HepG2 (cell line): ENCODE data around the gene CEP131. TPM values are rescaled to one million over a fixed set of nuclear protein-coding genes. Genes with fewer than 3 reads are reported as not detected.

Experiments used
- ATAD3A ChIP-seq: sonication (generic); formaldehyde crosslinking; IDR thresholded peaks from 2 replicates; pipeline ENCODE4 v1.4.0; 2020; ENCODE audit warnings: missing genetic modification reagents
- BRF2 ChIP-seq: sonication (generic); formaldehyde crosslinking; IDR thresholded peaks from 2 replicates; pipeline ENCODE4 v1.8.1; 2022; ENCODE audit warnings: mild to moderate bottlenecking, missing genetic modification reagents
- ETV6 ChIP-seq: sonication (generic); formaldehyde crosslinking; conservative IDR thresholded peaks from 2 replicates; pipeline ENCODE4 v1.4.0; 2020; ENCODE audit warnings: missing genetic modification reagents
- GATAD1 ChIP-seq: IDR thresholded peaks from 2 replicates; pipeline ENCODE4 v1.6.1; 2016; ENCODE audit warnings: missing genetic modification reagents, missing compliant biosample characterization
- GPBP1L1 ChIP-seq: sonication (generic); formaldehyde crosslinking; IDR thresholded peaks from 2 replicates; pipeline ENCODE4 v1.5.0; 2020; ENCODE audit warnings: mild to moderate bottlenecking, missing genetic modification reagents
- GTF3A ChIP-seq: sonication (generic); formaldehyde crosslinking; conservative IDR thresholded peaks from 2 replicates; pipeline ENCODE4 v1.4.0; 2020; ENCODE audit warnings: mild to moderate bottlenecking, missing genetic modification reagents
- HINFP ChIP-seq: sonication (generic); formaldehyde crosslinking; IDR thresholded peaks from 2 replicates; pipeline ENCODE4 v1.4.0; 2020; ENCODE audit warnings: low read depth, mild to moderate bottlenecking, missing genetic modification reagents
- HNRNPUL1 ChIP-seq: fragments of 200-400 bp; formaldehyde crosslinking; IDR thresholded peaks from 2 replicates; pipeline ENCODE4 v1.6.1; 2017; ENCODE audit warnings: low read depth, mild to moderate bottlenecking, low read length, moderate library complexity
- MTF2 ChIP-seq: sonication (generic); formaldehyde crosslinking; IDR thresholded peaks from 2 replicates; pipeline ENCODE4 v1.5.0; 2020; ENCODE audit warnings: missing genetic modification reagents, borderline replicate concordance
- NFRKB ChIP-seq: fragments of 450-650 bp; IDR thresholded peaks from 2 replicates; pipeline ENCODE4 v1.6.1; 2017
- SUZ12 ChIP-seq: fragments of 150-350 bp; IDR thresholded peaks from 2 replicates; pipeline ENCODE4 v1.6.1; 2014; ENCODE audit warnings: low read depth, low read length
- SYNCRIP ChIP-seq: fragments of 200-400 bp; formaldehyde crosslinking; IDR thresholded peaks from 2 replicates; pipeline ENCODE4 v1.6.1; 2018; ENCODE audit warnings: mild to moderate bottlenecking, low read depth, low read length; ENCODE audit not compliant: insufficient read depth
- ZMYM4 ChIP-seq: sonication (generic); formaldehyde crosslinking; IDR thresholded peaks from 2 replicates; pipeline ENCODE4 v1.8.1; 2023; ENCODE audit warnings: mild to moderate bottlenecking, missing genetic modification reagents
- ZNF24 ChIP-seq: fragments of 450-650 bp; IDR thresholded peaks from 2 replicates; pipeline ENCODE4 v1.6.1; 2017; ENCODE audit warnings: antibody characterized with exemption, mild to moderate bottlenecking
- ZNF446 ChIP-seq: sonication (generic); formaldehyde crosslinking; IDR thresholded peaks from 2 replicates; pipeline ENCODE4 v1.5.0; 2020; ENCODE audit warnings: mild to moderate bottlenecking, missing genetic modification reagents
- ZNF556 ChIP-seq: sonication (generic); formaldehyde crosslinking; IDR thresholded peaks from 2 replicates; pipeline ENCODE4 v1.4.0; 2020; ENCODE audit warnings: mild to moderate bottlenecking, missing genetic modification reagents, borderline replicate concordance
- ZNF567 ChIP-seq: sonication (generic); formaldehyde crosslinking; IDR thresholded peaks from 2 replicates; pipeline ENCODE4 v1.8.1; 2023; ENCODE audit warnings: mild to moderate bottlenecking, missing genetic modification reagents, borderline replicate concordance
- ZNF609 ChIP-seq: sonication (generic); formaldehyde crosslinking; IDR thresholded peaks from 2 replicates; pipeline ENCODE4 v1.4.0; 2020; ENCODE audit warnings: mild to moderate bottlenecking, missing genetic modification reagents, borderline replicate concordance
- ZNF816 ChIP-seq: sonication (generic); formaldehyde crosslinking; IDR thresholded peaks from 2 replicates; pipeline ENCODE4 v1.8.0; 2022; ENCODE audit warnings: missing genetic modification reagents, mild to moderate bottlenecking, borderline replicate concordance
- ZSCAN22 ChIP-seq: sonication (generic); formaldehyde crosslinking; IDR thresholded peaks from 2 replicates; pipeline ENCODE4 v1.4.0; 2020; ENCODE audit warnings: mild to moderate bottlenecking, missing genetic modification reagents
- polyA plus RNA-seq, 8 experiments: library from polyadenylated mRNA; depleted of rRNA in 3 of 8; stranded (reverse) in 7 of 8; unstranded in 1 of 8; fragments of >200 nt; fragmentation: Illumina TruSeq in 4 of 8; extraction: Trizol in 4 of 8; gene quantifications; 2 replicates each; pipeline versions ENCODE4 v1.2.1 to v1.2.3, GENCODE V29; 2011 to 2016; ENCODE audit warnings: low read depth in 4 of 8, missing spikeins in 1 of 8, mixed read lengths in 1 of 8; ENCODE audit not compliant: insufficient read depth in 1 of 8
- total RNA-seq, 5 experiments: library from RNA; depleted of rRNA; stranded (reverse); fragments of >200 nt; fragmentation: Illumina TruSeq; extraction: Trizol; gene quantifications; 2 replicates each; pipeline ENCODE4 v1.2.3, GENCODE V29; 2016; ENCODE audit warnings: low read depth in 1 of 5

The CEP131 gene
- total and polyA plus RNA-seq, 2 of the 13 experiments (the other 11 are each of a cell fraction or from before 2014, with no cell fraction given) = 5.0 to 16.8 TPM

GRCh38 chr17:81165246-81166032 lies 57.3 kb downstream of the CEP131 start, which contains the start of gene PVALEF (continued):
- TF ChIP-seq HINFP (CRISPR knock-in tag) (peak; percentile 92), ZNF567 (0 out of 2 replicates have a peak, but pooled peaks have one; percentile 36), NFRKB (no peak), ATAD3A (CRISPR knock-in tag) (no peak), ETV6 (CRISPR knock-in tag) (peak; percentile 69; the same call in 1 of the 2 replicates), MTF2 (CRISPR knock-in tag) (peak; percentile 64), ZNF556 (CRISPR knock-in tag) (no peak), SYNCRIP (no peak), GATAD1 (CRISPR knock-in tag) (peak; percentile 54), GPBP1L1 (no peak), ZNF24 (no peak), ZSCAN22 (CRISPR knock-in tag) (no peak), HNRNPUL1 (no peak), ZNF609 (CRISPR knock-in tag) (no peak; the same call in 1 of the 2 replicates), SUZ12 (no peak), BRF2 (CRISPR knock-in tag) (no peak), ZNF816 (CRISPR knock-in tag) (no peak), ZMYM4 (0 out of 2 replicates have a peak, but pooled peaks have one; percentile 51), ZNF446 (CRISPR knock-in tag) (no peak; the same call in 1 of the 2 replicates), GTF3A (CRISPR knock-in tag) (no peak)
